H1 (cell line): ENCODE measurements around the gene BRD4. TPM values are rescaled to one million over a fixed set of nuclear protein-coding genes. Genes with fewer than 3 reads are reported as not detected.
"Not testable (repeated sequence)": the region's sequence is repeated elsewhere in the genome, so short reads cannot be mapped to it uniquely, and the experiment has no call there.

Experiments
- CTCF ChIA-PET: fragments of 300-600 bp; sonication (Branson Sonifier 250); formaldehyde crosslinking; loops from one replicate; lab custom pipeline; 2021; ENCODE audit not compliant: partially characterized antibody; lab: Charles Lee
- POLR2A ChIA-PET: fragments of 300-600 bp; sonication (Branson Sonifier 250); formaldehyde crosslinking; loops from one replicate; lab custom pipeline; 2021; ENCODE audit warnings: inconsistent platforms; ENCODE audit not compliant: partially characterized antibody; lab: Charles Lee
- DNase-seq, 2 experiments: peaks; one replicate each; pipeline versions ENCODE4 v3.0.0 to v3.0.0-alpha.2; 2010 to 2022; ENCODE audit warnings: low spot score in 2 of 2, low read depth in 1 of 2, mixed read lengths in 1 of 2
- FAIRE-seq: peaks from 2 replicates; lab custom pipeline; 2011; peaks lifted over from hg19 to GRCh38; lab: Jason Lieb, UNC
- H2AFZ ChIP-seq: 2 replicates; pipeline ENCODE4 v1.8.1; 2012; ENCODE audit warnings: low read length, inconsistent platforms
- H2AK5ac ChIP-seq: 2 replicates; pipeline ENCODE4 v1.6.1; 2013; ENCODE audit warnings: low read depth, low read length
- H2BK120ac ChIP-seq: replicated peaks from 2 replicates; pipeline ENCODE3; 2013; ENCODE audit warnings: low read depth, low read length, inconsistent platforms
- H2BK12ac ChIP-seq: 2 replicates; pipeline ENCODE4 v1.6.1; 2013; ENCODE audit warnings: low read depth, low read length
- H2BK15ac ChIP-seq: 2 replicates; pipeline ENCODE4 v1.6.1; 2013; ENCODE audit warnings: low read length
- H2BK20ac ChIP-seq: 2 replicates; pipeline ENCODE4 v1.6.1; 2013; ENCODE audit warnings: low read length
- H2BK5ac ChIP-seq: 2 replicates; pipeline ENCODE4 v1.6.1; 2013; ENCODE audit warnings: low read depth, low read length
- H3K14ac ChIP-seq: 2 replicates; pipeline ENCODE4 v1.6.1; 2013; ENCODE audit warnings: inconsistent platforms; ENCODE audit not compliant: insufficient read length
- H3K18ac ChIP-seq: 2 replicates; pipeline ENCODE4 v1.6.1; 2013; ENCODE audit warnings: low read length; ENCODE audit errors: extremely low read depth
- H3K23ac ChIP-seq: 2 replicates; pipeline ENCODE4 v1.6.1; 2013; ENCODE audit warnings: inconsistent platforms; ENCODE audit not compliant: insufficient read length
- H3K23me2 ChIP-seq: 2 replicates; pipeline ENCODE4 v1.6.1; 2013; ENCODE audit warnings: low read depth, low read length
- H3K27ac ChIP-seq: 2 replicates; pipeline ENCODE4 v1.6.1; 2011; ENCODE audit warnings: low read depth, low read length, inconsistent platforms
- H3K27me3 ChIP-seq, 4 experiments: replicated peaks in 1 of 4; 1 replicate in 1 of 4; 2 replicates in 3 of 4; pipeline versions ENCODE4 v1.6.1 to v1.8.1; 2011 to 2013; ENCODE audit warnings: low read length in 3 of 4, mild to moderate bottlenecking in 3 of 4, inconsistent platforms in 2 of 4, mixed read lengths in 2 of 4, moderate library complexity in 1 of 4; ENCODE audit not compliant: control insufficient read depth in 3 of 4, insufficient read depth in 3 of 4; ENCODE audit errors: extremely low read depth in 1 of 4
- H3K36me3 ChIP-seq, 4 experiments: 2 replicates each; pipeline versions ENCODE4 v1.6.1 to v1.8.1; 2011 to 2013; ENCODE audit warnings: mild to moderate bottlenecking in 4 of 4, low read length in 3 of 4, moderate library complexity in 2 of 4, control low read depth in 1 of 4, inconsistent platforms in 1 of 4; ENCODE audit not compliant: insufficient read depth in 4 of 4, control insufficient read depth in 2 of 4
- H3K4ac ChIP-seq: replicated peaks from 2 replicates; pipeline ENCODE3; 2013; ENCODE audit warnings: low read length, low read depth, mixed read lengths, inconsistent platforms; ENCODE audit not compliant: insufficient read length
- H3K4me1 ChIP-seq, 4 experiments: replicated peaks in 1 of 4; 1 replicate in 1 of 4; 2 replicates in 3 of 4; pipeline versions ENCODE4 v1.6.1 to v1.8.1; 2011 to 2013; ENCODE audit warnings: low read length in 3 of 4, inconsistent platforms in 2 of 4, mixed read lengths in 1 of 4; ENCODE audit not compliant: insufficient read depth in 4 of 4, control insufficient read depth in 3 of 4
- H3K4me2 ChIP-seq, 2 experiments: 2 replicates each; pipeline versions ENCODE4 v1.6.1 to v1.8.1; 2011 to 2013; ENCODE audit warnings: low read depth in 2 of 2, low read length in 2 of 2, control low read depth in 1 of 2, inconsistent platforms in 1 of 2, mild to moderate bottlenecking in 1 of 2; ENCODE audit not compliant: insufficient read depth in 1 of 2
- H3K4me3 ChIP-seq, 4 experiments: fragments of 200-600, 300-600 bp in 1 of 4; sonication (generic), shearing (Covaris generic), sonication (Bioruptor Twin) in 1 of 4; 2 replicates each; pipeline versions ENCODE4 v1.5.1 to v1.8.1; 2011 to 2016; ENCODE audit warnings: low read length in 4 of 4, low read depth in 3 of 4, control low read depth in 2 of 4, inconsistent platforms in 2 of 4, mild to moderate bottlenecking in 2 of 4, mixed read lengths in 1 of 4, moderate library complexity in 1 of 4; ENCODE audit not compliant: insufficient read depth in 2 of 4; ENCODE audit errors: extremely low read depth in 1 of 4
- H3K56ac ChIP-seq: replicated peaks from 2 replicates; pipeline ENCODE3; 2013; ENCODE audit warnings: low read depth, mild to moderate bottlenecking, mixed read lengths, low read length, inconsistent platforms; ENCODE audit not compliant: insufficient read length
- H3K79me1 ChIP-seq: 2 replicates; pipeline ENCODE4 v1.6.1; 2013; ENCODE audit warnings: low read depth, low read length, control low read depth
- H3K79me2 ChIP-seq, 2 experiments: 2 replicates each; pipeline versions ENCODE4 v1.6.1 to v1.8.1; 2012 to 2013; ENCODE audit warnings: low read length in 2 of 2, mild to moderate bottlenecking in 2 of 2, inconsistent platforms in 1 of 2; ENCODE audit not compliant: insufficient read depth in 2 of 2, control insufficient read depth in 1 of 2
- H3K9ac ChIP-seq, 4 experiments: replicated peaks in 1 of 4; 1 replicate in 1 of 4; 2 replicates in 3 of 4; pipeline versions ENCODE4 v1.6.1 to v1.8.1; 2011 to 2013; ENCODE audit warnings: low read depth in 3 of 4, low read length in 3 of 4, control low read depth in 2 of 4, mild to moderate bottlenecking in 2 of 4, moderate library complexity in 2 of 4, inconsistent platforms in 1 of 4; ENCODE audit errors: extremely low read depth in 1 of 4
- H3K9me3 ChIP-seq, 2 experiments: 2 replicates each; pipeline versions ENCODE4 v1.6.1 to v1.8.1; 2012 to 2013; ENCODE audit warnings: mild to moderate bottlenecking in 2 of 2, moderate library complexity in 2 of 2, control low read depth in 1 of 2, inconsistent platforms in 1 of 2, low read depth in 1 of 2, low read length in 1 of 2, mixed read lengths in 1 of 2; ENCODE audit not compliant: insufficient read depth in 2 of 2
- H4K20me1 ChIP-seq, 2 experiments: replicated peaks in 1 of 2; 2 replicates each; pipeline versions ENCODE3 to v1.8.1; 2011 to 2013; ENCODE audit warnings: inconsistent platforms in 2 of 2, low read length in 2 of 2, mild to moderate bottlenecking in 1 of 2; ENCODE audit not compliant: insufficient read depth in 2 of 2, control insufficient read depth in 1 of 2
- H4K5ac ChIP-seq: 2 replicates; pipeline ENCODE4 v1.6.1; 2013; ENCODE audit warnings: low read length, low read depth, mixed read lengths, inconsistent platforms; ENCODE audit not compliant: insufficient read length
- H4K8ac ChIP-seq: 2 replicates; pipeline ENCODE4 v1.8.0; 2013; ENCODE audit warnings: mild to moderate bottlenecking, moderate library complexity, low read length, inconsistent platforms; ENCODE audit not compliant: insufficient read depth; ENCODE audit errors: extremely low read depth
- H4K91ac ChIP-seq: replicated peaks from 2 replicates; pipeline ENCODE3; 2013; ENCODE audit warnings: low read length, mixed read lengths, inconsistent platforms; ENCODE audit not compliant: insufficient read length
- WGBS, 2 experiments: shearing (Covaris generic) in 1 of 2; methylation state at CpG; one replicate each; pipeline versions ENCODE4 v1.1.6 to v1.1.7; 2013 to 2015; ENCODE audit warnings: low lambda C conversion rate in 2 of 2, mixed read lengths in 2 of 2, inconsistent platforms in 1 of 2, low coverage in 1 of 2, missing lambda C conversion rate in 1 of 2; ENCODE audit not compliant: insufficient replicate concordance in 2 of 2, insufficient coverage in 1 of 2, insufficient read length in 1 of 2; ENCODE audit errors: extremely low coverage in 1 of 2, missing lambda C conversion rate in 1 of 2; 5-methylcytosine and 5-hydroxymethylcytosine counted together
- polyA plus RNA-seq, 7 experiments: library from polyadenylated mRNA; depleted of rRNA in 3 of 7; stranded (reverse) in 5 of 7; unstranded in 2 of 7; fragments of >200 nt in 5 of 7; fragments of 200-250 nt in 2 of 7; gene quantifications; 1 replicate in 5 of 7; 2 replicates in 1 of 7; 4 replicates in 1 of 7; pipeline versions ENCODE4 v1.2.1 to v1.2.3, GENCODE V29; 2011 to 2013; ENCODE audit warnings: missing spikeins in 2 of 7, mixed read lengths in 2 of 7
- total RNA-seq: library from RNA; stranded (reverse); fragmentation: NEBNext Ultra II Directional; extraction: Animal tissue kit (Norgen Biotek cat#: 25700); gene quantifications from 2 replicates; pipeline ENCODE4 v1.2.1, GENCODE V29; 2021

BRD4 gene
- total and polyA plus RNA-seq, 2 of the 8 experiments (the other 6 are each of a cell fraction or from before 2014, with no cell fraction given), result 14.1 to 146 TPM

DNA sequence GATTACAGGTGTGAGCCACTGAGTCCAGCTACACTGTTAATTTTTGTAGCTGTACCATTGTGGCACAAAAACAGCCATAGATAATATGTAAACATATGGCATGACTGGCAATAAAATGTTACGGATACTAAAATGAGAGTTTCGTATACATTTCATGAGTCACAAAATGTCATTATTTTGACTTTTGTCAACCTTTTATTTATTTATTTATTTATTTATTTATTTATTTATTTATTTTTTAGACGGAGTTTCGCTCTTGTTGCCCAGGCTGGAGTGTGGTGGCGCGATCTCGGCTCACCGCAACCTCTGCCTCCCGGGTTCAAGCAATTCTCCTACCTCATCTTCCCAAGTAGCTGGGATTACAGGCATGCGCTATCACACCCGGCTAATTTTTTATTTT, 9.0 kb upstream of the BRD4 start:
- not testable (repeated sequence) for H3K79me1 ChIP-seq, FAIRE-seq, H2BK12ac ChIP-seq, H3K9ac ChIP-seq, H3K27ac ChIP-seq, DNase-seq, H3K36me3 ChIP-seq, H4K8ac ChIP-seq, H4K5ac ChIP-seq, H3K4me3 ChIP-seq, H2BK15ac ChIP-seq, H4K91ac ChIP-seq, H3K4me1 ChIP-seq, H3K14ac ChIP-seq, H3K9me3 ChIP-seq, H3K23ac ChIP-seq, H4K20me1 ChIP-seq, H3K4me2 ChIP-seq, H2BK20ac ChIP-seq, H2AFZ ChIP-seq, H3K4ac ChIP-seq, H2AK5ac ChIP-seq, H3K23me2 ChIP-seq, H2BK120ac ChIP-seq, H3K18ac ChIP-seq, H3K27me3 ChIP-seq, H2BK5ac ChIP-seq, H3K56ac ChIP-seq, H3K79me2 ChIP-seq
- CTCF ChIA-PET, result interaction anchor here (0.7 kb wide), 1 partner anchor 63 kb away, joined by 3 read pairs; no protein-coding TSS in a partner anchor
- WGBS, 2 experiments, result 95% methylated on average over 11 of the region's 11 CpGs; no CpG with 5 or more reads in 1 of the 2 experiments
- POLR2A ChIA-PET, result interaction anchor here (0.9 to 1.2 kb wide), 2 partner anchors 9 to 10 kb away, joined by 4 to 5 read pairs; partner anchors contain the start of gene BRD4
